Panc1 (cell line): ENCODE results near the gene COL27A1. TPM values are rescaled to one million over a fixed set of nuclear protein-coding genes. Genes with fewer than 3 reads are reported as not detected.

Experiments used
- ATAC-seq: fragments of 200-7000 bp; cut with Tn5 transposase; 2 replicates; pipeline ENCODE4 v1.9.1; 2020; ENCODE audit warnings: mild to moderate bottlenecking, moderate library complexity
- BruUV-seq: library from RNA; stranded (reverse); fragments of 400-500 nt; replicated peaks from 2 replicates; lab custom pipeline; 2021; lab: Mats Ljungman, UMichigan
- CTCF ChIA-PET: fragments of 300-600 bp; sonication (Branson Sonifier 250); formaldehyde crosslinking; loops from one replicate; lab custom pipeline; 2022; ENCODE audit warnings: antibody characterized with exemption; lab: Charles Lee
- POLR2A ChIA-PET: fragments of 300-600 bp; sonication (Branson Sonifier 250); formaldehyde crosslinking; loops from one replicate; lab custom pipeline; 2022; ENCODE audit warnings: antibody characterized with exemption; lab: Charles Lee
- DNase-seq: peaks from one replicate; pipeline ENCODE4 v3.0.0-alpha.2; 2010; ENCODE audit warnings: low read depth, low spot score
- H3K27ac ChIP-seq: 2 replicates; pipeline ENCODE4 v1.5.1; 2011; ENCODE audit warnings: mild to moderate bottlenecking, low read length, inconsistent platforms
- H3K27me3 ChIP-seq: fragments of 200-500 bp; sonication (Bioruptor generic); 2 replicates; pipeline ENCODE4 v1.6.0; 2014; ENCODE audit warnings: low read length, inconsistent platforms; ENCODE audit not compliant: control insufficient read depth, insufficient read depth
- H3K36me3 ChIP-seq: fragments of 200-500 bp; sonication (Bioruptor generic); 2 replicates; pipeline ENCODE4 v1.5.1; 2014; ENCODE audit warnings: inconsistent platforms, mild to moderate bottlenecking, low read length, moderate library complexity; ENCODE audit not compliant: control insufficient read depth, insufficient read depth
- H3K4me1 ChIP-seq: 2 replicates; pipeline ENCODE4 v1.5.1; 2011; ENCODE audit warnings: inconsistent platforms, mild to moderate bottlenecking, low read length, moderate library complexity; ENCODE audit not compliant: control insufficient read depth, insufficient read depth
- H3K4me3 ChIP-seq, 2 experiments: 2 replicates each; pipeline ENCODE4 v1.5.1; 2011 to 2012; ENCODE audit warnings: low read depth in 2 of 2, low read length in 2 of 2, mild to moderate bottlenecking in 2 of 2, inconsistent platforms in 1 of 2, moderate library complexity in 1 of 2
- H3K9me3 ChIP-seq: fragments of 200-500 bp; sonication (Bioruptor generic); 2 replicates; pipeline ENCODE4 v1.5.1; 2014; ENCODE audit warnings: low read depth, mild to moderate bottlenecking, inconsistent platforms, low read length, moderate library complexity; ENCODE audit not compliant: control insufficient read depth, insufficient read depth
- CTCF ChIP-seq: fragments of 450-650 bp; IDR thresholded peaks from 2 replicates; pipeline ENCODE4 v1.5.1; 2017; ENCODE audit warnings: mild to moderate bottlenecking
- POLR2AphosphoS5 ChIP-seq: IDR thresholded peaks from 2 replicates; pipeline ENCODE4 v1.6.1; 2012; ENCODE audit warnings: mild to moderate bottlenecking, low read depth, low read length, moderate library complexity
- REST ChIP-seq, 2 experiments: IDR thresholded peaks; 2 replicates each; pipeline ENCODE4 v1.6.1; 2011 to 2012; ENCODE audit warnings: low read depth in 2 of 2, control low read depth in 1 of 2, low read length in 1 of 2, mild to moderate bottlenecking in 1 of 2, moderate library complexity in 1 of 2; ENCODE audit not compliant: insufficient read depth in 1 of 2
- SIN3A ChIP-seq: IDR thresholded peaks from 2 replicates; pipeline ENCODE4 v1.6.1; 2012; ENCODE audit warnings: low read depth, mild to moderate bottlenecking, low read length, moderate library complexity, borderline replicate concordance; ENCODE audit not compliant: insufficient read depth
- TCF7L2 ChIP-seq: IDR thresholded peaks from 2 replicates; pipeline ENCODE4 v1.6.1; 2011; ENCODE audit warnings: mild to moderate bottlenecking, low read depth, low read length, inconsistent platforms
- in situ Hi-C: cut with HindIII; loops from 2 replicates; pipeline ENCODE4 v1.10.0; 2016; ENCODE audit warnings: low sequenced_read_pairs, low pct_unique_long_range_greater_than_20kb
- intact Hi-C: fragments of 100-400 bp; cut with micrococcal nuclease; formaldehyde crosslinking; loops from one replicate; pipeline ENCODE4 v1.10.0; 2022; ENCODE audit not compliant: unreplicated experiment
- total RNA-seq: library from RNA; stranded (reverse); gene quantifications from one replicate; pipeline ENCODE4 v1.2.1, GENCODE V29; 2021; ENCODE audit not compliant: unreplicated experiment

COL27A1 gene
- total RNA-seq, 1 experiment from 2014 or later = 5.1 TPM

GRCh38 chr9:114184866-114185265 lies 29.5 kb downstream of the COL27A1 start:
- H3K4me3 ChIP-seq = no peak overlapping the region
- no peaks in the 10 kb centered on the region for H3K27me3 ChIP-seq
- in situ Hi-C loops = no loop called here
- TF ChIP-seq SIN3A (no peak), REST (IDR thresholded peaks at IDR 0.05; ENCODE audit: insufficient read depth in 1 of 2, low read depth in 2 of 2, low read length in 1 of 2) (no peak), CTCF (no peak), POLR2AphosphoS5 (no peak), TCF7L2 (no peak)
- H3K9me3 ChIP-seq = no peaks in the 10 kb centered on the region
- H3K27ac ChIP-seq = no peak overlapping the region
- peaks cover 6% of the 10 kb centered on the region for H3K4me1 ChIP-seq
- no TSS peak for BruUV-seq
- no peaks in the 10 kb centered on the region for H3K36me3 ChIP-seq
- CTCF ChIA-PET = no interaction called here
- DNase-seq (no peak), ATAC-seq (no peak)
- intact Hi-C loops = no loop called here
- POLR2A ChIA-PET = no interaction called here

- Histone ChIP-seq H3K27ac (no peak overlapping the region), H3K4me1 (no peaks in the 10 kb centered on the region; the same call in 1 of the 2 replicates), H3K36me3 (no peaks in the 10 kb centered on the region), H3K4me3 (no peak overlapping the region), H3K27me3 (no peaks in the 10 kb centered on the region), H3K9me3 (no peaks in the 10 kb centered on the region)
- DNase-seq (no peak), ATAC-seq (no peak)
- BruUV-seq = no TSS peak
- in situ Hi-C loops = no loop called here
- intact Hi-C loops = no loop called here
- no peak for TF ChIP-seq POLR2AphosphoS5
- no peak for TF ChIP-seq CTCF
- POLR2A ChIA-PET = no interaction called here
- CTCF ChIA-PET = no interaction called here
Measured at GRCh38 chr9:114185570-114186490, 30.5 kb downstream of the COL27A1 start.
